Activated effector memory CD4-positive, alpha-beta T cell treated with Interleukin-2 at 50 U/mL for 16 hours (primary cell): ENCODE data around the gene MT2A.

Experiments used
- DNase-seq: peaks from one replicate; pipeline ENCODE4 v3.0.0-alpha.2; 2020

MT2A gene

GRCh38 chr16:56639045-56639444 lies 30.7 kb downstream of the MT2A start:
- no peak for DNase-seq

DNA sequence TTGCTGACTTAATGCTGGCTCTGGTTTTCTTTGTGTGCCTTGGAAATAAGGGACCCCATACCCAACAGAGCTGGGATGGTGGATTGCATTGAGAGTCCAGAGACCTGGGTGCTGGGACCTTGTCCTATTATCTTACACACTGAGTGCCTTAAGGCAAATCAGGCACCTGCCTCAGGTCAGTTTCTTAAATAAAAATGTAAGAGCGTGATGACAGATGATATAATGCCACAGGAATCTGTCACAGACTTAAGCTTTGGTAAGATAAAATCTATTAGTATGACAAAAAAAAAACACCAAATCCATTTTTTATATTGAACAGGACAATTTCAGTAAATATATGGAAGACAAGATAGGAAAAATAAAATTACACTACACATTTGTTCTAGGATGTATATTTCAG lies 31.7 kb downstream of the MT2A start:
- DNase-seq = no peak

DNA sequence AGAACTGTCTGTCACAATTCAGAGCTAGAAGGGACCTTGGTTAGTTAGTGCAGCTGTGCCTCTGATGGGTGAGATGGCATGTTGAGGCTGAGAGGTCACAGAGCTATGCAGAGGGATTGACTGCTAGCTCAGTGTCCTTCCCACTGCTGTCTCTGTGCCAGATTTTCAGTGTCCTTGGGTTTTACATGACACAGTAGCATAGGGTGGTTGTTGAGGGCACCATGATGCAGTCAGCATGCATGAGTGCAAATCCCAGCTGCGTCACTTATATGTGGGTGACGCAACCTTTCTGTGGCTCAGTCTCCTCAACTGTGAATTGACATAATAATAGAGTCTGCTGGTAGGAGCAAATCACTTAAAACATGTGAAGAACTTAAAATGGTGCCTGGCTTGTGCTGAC lies 32.8 kb downstream of the MT2A start:
- no peak for DNase-seq

GRCh38 chr16:56643080-56643778 lies 34.8 kb downstream of the MT2A start:
- DNase-seq = peak; percentile 72

DNA sequence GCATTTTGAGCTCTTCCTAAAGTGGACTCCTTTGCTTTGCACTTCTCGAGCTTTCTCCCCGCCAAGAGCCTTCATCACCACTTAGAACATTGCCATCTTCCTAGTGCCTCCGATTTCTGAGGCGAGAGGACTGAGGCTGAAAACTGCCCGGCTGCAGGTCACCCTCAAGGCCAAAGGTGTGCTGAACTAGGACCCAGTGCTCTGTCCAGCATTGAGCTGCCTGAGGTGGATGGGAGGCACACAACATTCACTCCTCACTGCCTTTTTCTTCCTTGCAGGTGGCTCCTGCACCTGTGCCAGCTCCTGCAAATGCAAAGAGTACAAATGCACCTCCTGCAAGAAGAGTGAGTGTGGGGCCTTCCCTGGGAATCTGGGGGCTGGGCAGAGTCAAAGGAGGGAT lies 35.4 kb downstream of the MT2A start:
- no peak for DNase-seq

GRCh38 chr16:56645311-56645710 lies 36.9 kb downstream of the MT2A start:
- no peak for DNase-seq

DNA sequence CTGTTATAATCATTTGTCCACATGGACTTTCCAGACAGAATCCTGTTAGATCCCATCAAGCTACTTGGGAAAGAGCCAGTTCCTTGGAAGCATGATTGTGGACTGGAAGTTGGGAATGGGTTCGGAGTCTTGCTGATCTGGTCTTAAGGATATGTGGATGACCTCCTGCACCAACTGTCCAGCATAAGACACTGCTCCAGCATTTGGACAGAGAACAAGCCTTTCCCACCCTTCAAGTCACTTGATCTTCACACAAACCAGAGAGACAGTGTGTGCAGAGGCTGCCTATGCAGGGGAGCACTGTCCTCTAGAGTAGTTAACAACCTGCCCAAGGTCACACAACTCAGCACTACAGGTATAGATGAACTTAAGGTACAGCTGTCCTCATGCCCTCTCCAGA lies 37.5 kb downstream of the MT2A start:
- no peak for DNase-seq

DNA sequence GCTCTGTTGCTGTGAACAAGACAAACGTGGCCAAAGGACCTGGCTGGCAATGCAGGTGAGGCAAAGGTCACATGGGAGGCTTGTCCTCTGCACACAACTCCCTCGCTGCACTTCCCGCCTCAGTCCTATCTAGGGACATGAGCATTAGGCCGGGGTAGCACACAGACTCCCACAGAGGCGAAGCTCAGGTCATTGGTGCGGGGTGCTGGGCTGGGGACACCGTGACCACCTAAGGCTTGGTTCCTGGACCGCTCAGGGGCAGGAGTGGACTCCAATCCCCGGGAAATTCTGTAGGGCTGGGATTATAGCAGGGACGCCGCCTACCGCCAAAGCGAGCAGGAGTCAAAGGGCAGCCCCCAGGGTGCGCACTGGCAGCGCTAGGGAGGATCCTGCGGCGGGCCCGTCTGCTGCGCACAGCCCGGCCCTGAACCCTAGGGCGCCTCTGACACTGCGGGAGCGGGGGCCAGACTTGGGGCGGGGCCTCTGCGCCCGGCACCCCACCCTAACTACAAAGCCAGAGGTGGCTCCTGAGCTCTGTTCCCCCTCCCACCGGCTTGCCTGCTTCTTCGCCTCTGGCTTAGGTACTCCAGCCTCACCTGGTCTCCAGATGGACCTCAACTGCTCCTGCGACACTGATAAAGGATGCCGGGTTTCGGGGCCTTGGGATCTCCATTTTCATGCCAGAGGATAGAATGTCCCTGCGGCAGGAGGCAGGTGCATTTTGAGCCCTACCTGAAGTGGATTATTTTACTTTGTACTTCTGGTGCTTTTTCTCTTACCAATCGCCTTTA lies 39.5 kb downstream of the MT2A start:
- no peak for DNase-seq

GRCh38 chr16:56649271-56649670 lies 40.9 kb downstream of the MT2A start:
- DNase-seq = no peak

GRCh38 chr16:56649820-56650219 lies 41.4 kb downstream of the MT2A start:
- DNase-seq = no peak

GRCh38 chr16:56651586-56651985 lies 43.2 kb downstream of the MT2A start, which contains the start of gene MT1B:
TSS of gene MT1B (plus strand) at chr16:56651886. CDS start at chr16:56651954, 68 bp downstream.
- no peak for DNase-seq

- DNase-seq = no peak
Measured at GRCh38 chr16:56652600-56652999, 44.2 kb downstream of the MT2A start.

GRCh38 chr16:56653218-56653617 lies 44.8 kb downstream of the MT2A start:
- no peak for DNase-seq

DNA sequence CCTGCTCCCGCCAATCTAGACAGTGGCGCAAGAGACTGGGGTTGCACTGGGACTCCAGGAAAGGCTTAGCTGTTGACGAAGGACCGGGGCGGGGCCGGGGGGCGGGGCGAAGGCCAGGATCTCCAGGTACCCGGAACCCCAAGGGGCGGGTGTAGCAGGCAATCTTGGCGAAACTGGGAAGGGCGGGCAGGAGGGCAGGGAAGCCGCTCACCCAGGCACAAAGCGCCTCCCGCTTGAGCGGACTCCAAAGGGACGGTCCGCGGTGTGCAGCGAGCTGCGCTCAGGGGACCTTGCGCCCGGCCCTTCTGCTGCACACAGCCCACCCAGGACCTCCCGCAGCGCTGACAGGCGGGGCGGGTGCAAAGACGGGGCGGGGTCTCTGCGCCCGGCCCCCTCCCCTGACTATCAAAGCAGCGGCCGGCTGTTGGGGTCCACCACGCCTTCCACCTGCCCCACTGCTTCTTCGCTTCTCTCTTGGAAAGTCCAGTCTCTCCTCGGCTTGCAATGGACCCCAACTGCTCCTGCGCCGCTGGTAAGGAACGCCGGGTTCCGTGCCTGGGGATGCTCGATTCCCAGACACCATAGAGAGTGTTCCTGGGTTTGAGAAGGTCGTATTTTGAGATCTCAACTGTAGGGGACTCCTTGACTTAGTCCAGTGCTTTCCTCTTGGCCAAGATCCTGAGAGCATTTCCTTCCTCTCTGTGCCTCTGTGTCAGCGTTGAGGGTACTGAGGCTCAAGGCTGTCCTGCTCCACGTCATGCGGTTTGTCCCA lies 49.4 kb downstream of the MT2A start, which contains the start of gene MT1F:
MT1F (plus strand) TSS at position 405 of the 772 bp plus-strand sequence; CDS start at position 505, 100 bp downstream.
- peak; percentile 65 for DNase-seq

DNA sequence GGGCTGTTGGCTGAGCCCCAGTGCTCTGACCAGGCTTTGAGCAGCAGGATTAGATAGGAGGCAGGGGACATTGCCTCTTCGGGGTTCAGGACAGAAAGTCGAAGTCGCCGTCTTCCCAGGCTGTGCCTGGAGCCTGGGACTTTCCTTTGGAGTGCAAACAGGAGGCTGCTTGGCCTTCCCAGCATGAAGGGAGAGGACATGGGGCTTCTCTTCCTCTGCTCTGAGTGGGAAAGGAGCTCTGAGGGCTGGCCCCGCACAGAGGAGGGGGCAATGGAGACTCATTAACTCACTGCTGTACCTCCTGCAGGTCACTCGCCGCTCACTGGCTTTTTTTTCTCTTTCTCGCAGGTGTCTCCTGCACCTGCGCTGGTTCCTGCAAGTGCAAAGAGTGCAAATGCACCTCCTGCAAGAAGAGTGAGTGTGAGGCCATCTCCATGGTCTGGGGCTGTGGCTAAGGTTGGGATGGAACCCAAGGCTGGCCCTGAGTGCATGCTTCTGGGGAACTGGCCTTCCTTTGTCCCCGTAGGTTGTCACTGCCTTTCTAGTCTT lies 50.0 kb downstream of the MT2A start:
- DNase-seq = no peak
